Stimulated activated CD8-positive, alpha-beta memory T cell treated with anti-CD3 and anti-CD28 coated beads, Interleukin-12 subunit alpha, Interleukin-12 subunit beta, amount 100 ng/mL, for 24 hours (primary cell): ENCODE data around the gene ADAM30.

ENCODE experiments used
- DNase-seq: peaks from one replicate; pipeline ENCODE4 v3.0.0-alpha.2; 2020; ENCODE audit errors: extremely low read depth

The ADAM30 gene

GRCh38 chr1:119896303-119896702, at the start of gene ADAM30:
TSS of gene ADAM30 (minus strand) at chr1:119896515. CDS start at chr1:119896336, 179 bp downstream.
- DNase-seq, result no peak

DNA sequence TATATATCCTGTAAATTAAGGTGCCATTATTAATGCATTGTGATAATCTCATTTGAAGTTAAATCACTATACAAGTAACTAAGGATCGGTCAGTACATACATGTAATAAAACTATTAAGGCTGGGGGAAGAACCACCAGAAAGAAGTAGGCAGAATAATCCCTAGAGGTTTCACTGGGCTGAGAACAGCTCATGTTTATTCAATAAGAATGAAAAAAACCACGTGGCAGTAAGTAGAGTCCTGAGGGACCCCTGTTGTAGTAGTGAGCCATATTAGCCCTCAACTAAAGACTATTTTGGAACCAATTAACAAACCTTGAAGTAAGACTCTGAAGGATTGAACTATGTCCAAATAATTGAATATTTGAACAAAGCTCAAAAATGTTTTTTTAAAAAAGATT, 46.9 kb upstream of the ADAM30 start:
- no peak for DNase-seq

- DNase-seq, result no peak
Observed at GRCh38 chr1:119941392-119941791, 45.1 kb upstream of the ADAM30 start.

DNA sequence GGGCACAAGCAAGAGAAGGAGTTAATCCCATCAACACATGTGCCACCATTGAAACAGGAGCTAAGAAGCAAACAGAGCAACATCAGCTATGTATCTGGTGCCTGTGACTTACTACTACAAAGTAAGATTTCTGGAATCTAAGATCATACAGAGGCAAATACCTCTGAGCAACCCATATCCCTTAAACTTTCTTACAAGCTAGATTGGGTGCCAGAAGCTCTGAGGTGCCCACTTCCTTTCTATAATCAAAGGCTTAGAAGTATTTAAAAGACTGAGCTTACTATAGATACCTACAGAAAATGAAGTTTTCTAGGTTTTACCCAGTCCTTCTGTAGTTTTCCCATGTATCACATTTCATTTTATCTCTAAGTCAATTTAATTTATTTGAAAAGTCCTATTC, 44.4 kb upstream of the ADAM30 start:
- DNase-seq, result no peak

DNA sequence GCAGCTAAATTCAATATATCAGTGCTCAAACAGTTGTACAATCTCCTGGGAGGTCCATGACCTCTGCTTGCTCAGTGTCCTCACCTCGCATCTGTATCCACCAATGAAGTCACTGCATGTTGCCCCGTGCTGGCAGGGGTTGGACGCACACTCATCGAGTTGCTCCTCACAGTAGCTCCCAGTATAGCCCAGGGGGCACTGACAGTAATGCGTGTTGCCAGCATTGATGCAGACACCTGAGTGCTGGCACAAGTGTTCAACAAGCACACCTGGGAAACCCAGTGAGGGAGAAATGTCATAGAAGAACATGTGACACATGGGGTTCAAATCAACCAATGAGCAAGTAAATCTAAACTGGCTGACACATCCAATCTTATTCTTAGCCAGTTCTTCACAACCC, 40.9 kb upstream of the ADAM30 start:
- no peak for DNase-seq

- no peak for DNase-seq
Observed at GRCh38 chr1:119935915-119936314, 39.6 kb upstream of the ADAM30 start.

DNA sequence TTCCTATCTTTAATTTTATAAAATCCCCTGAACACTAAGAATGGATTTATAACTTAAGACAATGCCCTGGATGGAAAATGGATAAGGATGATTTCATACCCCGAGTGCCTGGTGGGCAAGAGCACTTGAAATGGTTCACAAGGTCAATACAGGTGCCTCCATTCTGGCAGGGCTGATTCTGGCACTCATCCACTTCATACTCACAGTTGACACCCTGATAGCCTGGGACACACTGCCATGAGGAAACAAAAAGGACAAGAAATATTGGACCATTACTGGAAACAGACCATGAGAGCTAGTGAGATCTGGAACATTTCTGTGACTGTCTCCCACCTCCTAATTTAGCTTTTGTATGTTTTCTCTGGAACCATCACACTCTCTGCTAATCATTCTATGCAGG, 39.1 kb upstream of the ADAM30 start:
- DNase-seq, result no peak

- DNase-seq, result no peak
Observed at GRCh38 chr1:119933397-119933796, 37.1 kb upstream of the ADAM30 start.

DNA sequence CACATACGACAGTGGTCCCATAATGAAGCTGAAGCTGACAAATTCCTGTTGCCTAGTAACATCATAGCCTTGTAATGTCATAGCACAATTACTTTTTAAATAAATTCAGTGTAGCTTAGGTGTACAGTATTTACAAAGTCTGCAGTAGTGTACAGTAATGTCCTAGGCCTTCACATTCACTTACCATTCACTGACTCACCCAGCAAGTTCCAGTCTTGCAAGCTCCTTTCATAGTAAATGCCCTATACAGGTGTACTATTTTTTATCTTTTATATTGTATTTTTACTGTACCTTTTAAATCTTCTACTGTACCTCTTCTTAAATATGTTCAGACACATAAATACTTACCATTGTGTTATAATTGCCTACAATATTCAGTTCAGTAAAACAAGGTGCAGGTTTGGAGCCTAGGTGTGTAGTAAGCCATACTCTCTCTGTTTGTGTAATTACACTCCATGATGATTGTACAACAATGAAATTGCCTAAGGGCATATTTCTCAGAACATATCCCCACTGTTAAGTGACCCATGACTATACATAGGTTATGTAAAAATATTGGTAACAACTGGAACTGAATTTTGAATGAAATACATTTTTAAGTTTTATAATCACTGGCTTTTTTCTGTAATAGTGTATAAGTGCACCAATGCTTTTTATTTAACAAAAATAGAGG, 33.5 kb upstream of the ADAM30 start:
- DNase-seq, result no peak

- DNase-seq, result no peak
Observed at GRCh38 chr1:119926553-119926952, 30.2 kb upstream of the ADAM30 start.

GRCh38 chr1:119924948-119925898, 28.9 kb upstream of the ADAM30 start:
- no peak for DNase-seq

DNA sequence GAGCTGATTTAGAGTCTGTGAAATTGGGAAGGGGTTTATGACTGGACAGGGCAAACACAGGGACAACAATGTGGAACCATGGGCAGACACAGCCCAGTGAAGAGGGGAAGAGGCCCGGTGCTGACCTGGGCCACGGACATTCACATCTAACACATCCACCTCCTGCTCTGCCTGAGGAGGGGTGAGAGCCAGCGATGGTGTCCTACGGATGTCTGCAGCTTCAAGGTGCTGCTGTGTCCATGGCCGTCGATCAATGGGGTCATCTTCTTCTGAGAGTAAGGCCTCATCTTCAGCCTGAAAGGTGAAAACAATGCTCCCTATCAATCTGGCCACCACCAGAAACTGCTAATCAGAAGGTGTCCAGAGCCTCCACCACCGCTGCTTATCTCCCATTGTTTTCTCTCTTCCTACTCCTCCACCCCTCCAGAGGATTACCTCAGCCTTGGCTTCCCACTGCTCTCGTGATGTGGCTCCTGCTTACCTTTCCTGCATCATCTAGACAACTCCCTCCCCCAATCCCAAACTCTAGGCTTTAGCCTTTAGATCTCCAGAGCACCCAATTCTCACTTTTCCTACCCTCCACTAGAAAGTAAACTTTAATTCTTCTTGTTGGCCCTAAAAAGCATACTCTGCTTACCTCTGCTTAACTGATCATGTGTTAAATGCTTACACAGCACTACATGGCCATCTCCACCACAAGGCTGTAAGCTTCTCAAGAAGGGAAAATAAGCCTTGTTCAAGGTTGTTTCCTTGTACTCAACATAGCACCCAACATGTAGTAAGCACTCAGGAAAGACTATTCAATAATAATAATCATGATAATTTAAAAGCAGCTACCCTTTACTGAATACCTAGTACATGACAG, 24.0 kb upstream of the ADAM30 start:
- no peak for DNase-seq

GRCh38 chr1:119919241-119919640, 22.9 kb upstream of the ADAM30 start:
- DNase-seq, result no peak

DNA sequence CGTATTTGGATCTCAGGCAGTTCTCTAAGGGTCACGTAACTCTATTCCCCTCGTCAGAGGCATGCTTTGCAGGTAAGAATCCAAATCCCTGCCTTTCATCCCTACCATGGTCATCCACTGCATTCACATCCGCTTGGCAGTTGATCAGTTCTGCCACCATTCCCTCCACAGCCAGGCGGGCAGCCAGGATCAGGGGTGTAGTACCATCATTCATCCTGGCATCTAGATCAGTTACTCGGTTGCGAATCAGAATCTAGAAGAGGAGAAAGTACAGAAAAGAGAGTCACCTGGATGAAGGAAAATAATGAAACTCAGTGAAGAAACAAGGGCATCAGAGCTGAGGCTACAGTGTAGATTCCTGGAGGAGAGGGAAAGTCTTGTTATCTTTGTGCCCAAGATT, 22.0 kb upstream of the ADAM30 start:
- no peak for DNase-seq

- no peak for DNase-seq
Observed at GRCh38 chr1:119917304-119918055, 21.2 kb upstream of the ADAM30 start.

GRCh38 chr1:119915517-119915916, 19.2 kb upstream of the ADAM30 start:
- no peak for DNase-seq

DNA sequence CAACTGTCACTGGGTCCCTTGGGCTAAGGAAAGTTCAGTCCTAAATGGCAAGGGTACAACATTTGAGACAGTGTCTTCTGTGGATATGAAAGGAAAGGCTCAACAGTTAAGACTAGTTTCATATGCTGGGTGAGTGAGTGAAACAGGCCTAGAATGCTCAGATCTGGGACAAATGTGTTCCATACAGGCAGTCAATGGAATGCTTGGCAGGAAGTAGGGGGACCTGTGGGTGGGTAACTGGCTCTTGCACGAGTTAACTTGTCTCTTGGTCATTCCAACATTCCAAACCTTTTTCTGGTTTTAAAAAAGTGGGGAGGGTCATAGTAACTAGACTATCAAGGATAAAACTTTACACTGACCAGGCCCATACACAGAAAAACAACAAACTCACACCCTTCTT, 17.8 kb upstream of the ADAM30 start:
- DNase-seq, result no peak

DNA sequence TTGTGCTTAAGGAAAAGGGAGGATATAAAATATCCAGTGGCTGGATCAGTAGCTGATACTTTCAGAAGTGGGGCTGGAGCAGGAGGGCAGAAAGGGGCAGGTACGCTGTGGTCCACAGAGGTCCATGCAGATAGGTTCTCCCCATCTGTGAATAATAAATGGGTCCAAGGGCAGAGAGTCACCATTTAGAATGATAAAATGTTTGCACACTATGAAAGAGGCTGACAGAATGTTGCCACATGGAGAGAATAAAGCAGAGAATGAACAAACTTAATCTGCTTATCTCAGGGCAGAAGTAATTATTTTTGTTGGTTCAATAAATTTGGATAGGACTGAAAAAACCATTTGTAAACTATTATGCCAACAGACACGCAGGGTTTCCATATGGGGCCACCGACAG, 16.6 kb upstream of the ADAM30 start:
- DNase-seq, result no peak

GRCh38 chr1:119911775-119912174, 15.5 kb upstream of the ADAM30 start:
- no peak for DNase-seq

- DNase-seq, result no peak
Observed at GRCh38 chr1:119910618-119911017, 14.3 kb upstream of the ADAM30 start.

DNA sequence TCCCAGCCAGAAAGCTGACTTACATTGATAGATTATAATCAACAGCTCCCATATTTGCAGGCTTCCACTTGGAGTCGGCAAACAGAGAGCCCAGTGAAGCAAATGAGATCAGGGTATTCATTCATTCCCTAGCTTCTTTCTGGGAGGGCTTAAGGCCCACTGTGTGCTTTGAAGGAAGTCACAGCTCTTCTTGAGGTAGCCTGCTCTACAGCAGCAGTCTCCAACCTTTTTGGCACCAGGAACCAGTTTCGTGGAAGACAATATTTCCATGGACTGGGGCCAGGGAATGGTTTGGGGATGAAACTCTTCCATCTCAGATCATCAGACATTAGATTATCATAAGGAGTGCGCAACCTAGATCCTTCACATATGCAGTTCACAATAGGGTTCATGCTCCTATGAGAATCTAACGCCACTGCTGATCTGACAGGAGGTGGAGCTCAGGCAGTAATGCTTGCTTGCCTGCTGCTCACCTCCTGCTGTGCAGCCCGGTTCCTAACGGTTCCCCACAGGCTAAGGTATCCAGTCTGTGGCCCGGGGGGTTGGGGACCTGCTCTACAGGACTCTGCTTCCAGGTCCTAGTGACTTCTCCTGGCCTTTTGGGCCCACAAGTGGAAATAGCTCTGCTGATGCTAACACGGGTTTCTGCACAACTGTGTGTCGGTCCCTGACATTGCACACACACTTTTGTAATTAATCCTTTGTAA, 13.7 kb upstream of the ADAM30 start:
- DNase-seq, result no peak
